GM12873 (cell line): Measurements from ENCODE around the gene ALDH1A1.

Experiments used
- CTCF ChIP-seq: IDR thresholded peaks from 2 replicates; pipeline ENCODE4 v1.5.1; 2012; ENCODE audit warnings: low read depth, mild to moderate bottlenecking, moderate library complexity, low read length, control low read depth; ENCODE audit not compliant: insufficient read depth; ENCODE audit errors: missing control alignments

ALDH1A1 gene

GRCh38 chr9:72983512-72984225 lies 30.8 kb upstream of the ALDH1A1 start:
- no peak for TF ChIP-seq CTCF

- no peak for TF ChIP-seq CTCF
Measured at GRCh38 chr9:72983056-72983455, 30.2 kb upstream of the ALDH1A1 start.

GRCh38 chr9:72982146-72982799 lies 29.4 kb upstream of the ALDH1A1 start:
- no peak for TF ChIP-seq CTCF

- no peak for TF ChIP-seq CTCF
Measured at GRCh38 chr9:72981433-72981832, 28.6 kb upstream of the ALDH1A1 start.

GRCh38 chr9:72980600-72981265 lies 27.9 kb upstream of the ALDH1A1 start:
- TF ChIP-seq CTCF = no peak

GRCh38 chr9:72980183-72980582 lies 27.3 kb upstream of the ALDH1A1 start:
- no peak for TF ChIP-seq CTCF

- TF ChIP-seq CTCF = no peak
Measured at GRCh38 chr9:72979405-72980100, 26.7 kb upstream of the ALDH1A1 start.
